Heart left ventricle (tissue), 11 donors: ENCODE data around the gene MT1H. TPM values are rescaled to one million over a fixed set of nuclear protein-coding genes. Genes with fewer than 3 reads are reported as not detected.

Experiments
- polyA plus RNA-seq, 2 donors: library from polyadenylated mRNA; stranded (reverse); fragments of 200-250 nt; gene quantifications; one replicate each; pipeline ENCODE4 v1.2.3, GENCODE V29; 2013
- total RNA-seq, 9 donors: library from RNA; depleted of rRNA in 2 of 9; stranded (reverse); fragments of >200 nt in 2 of 9; fragmentation: NEBNext Ultra II Directional in 3 of 9; extraction: Animal tissue kit (Norgen Biotek cat#: 25700) in 3 of 9; gene quantifications; one replicate each; pipeline versions ENCODE4 v1.1.0 to v1.2.4, GENCODE V29; 2016 to 2023
- donor health status: ischemic (EF 13 %, LVEDD 7.1; RV severe dilation, severe dysfunction).
- donor health status: healthy with polysubstance abuse.
- donor health status: DM: no; HTN: yes; CAD: no.
- donor health status: DM: no; HTN: no; CAD: no.
- donor health status: ischemic (EF 25% LVEDD 5.7; RV mildly dilated, moderate dysfunction).
- donor health status: healthy.
- donor health status: DM: yes; HTN: yes; CAD: no.
- donor health status: PGD.
- donor health status: nonischemic (EF 23%, LVEDD 6.1; RV moderate dilation, normal function).

MT1H gene
- total and polyA plus RNA-seq, 11 donors: 2.2 to 3.1 TPM; not detected in 9

Other genes starting within 250 kb of the MT1H start
- 100 to 1,000 TPM in 2 of 9 donors, 10 to 100 TPM in 7; 57.1 to 146 (median 84.8) TPM for gene AMFR, start 244.3 kb upstream of the MT1H start, total RNA-seq
- gene AMFR, start 244.3 kb upstream of the MT1H start, polyA plus RNA-seq: 10 to 100 TPM; 26.4 to 97.4 TPM
- 10 to 100 TPM; 35.2 to 74.3 (median 65.9) TPM for gene NUDT21, start 218.5 kb upstream of the MT1H start, total RNA-seq
- 10 to 100 TPM; 10.9 to 53.8 TPM for gene NUDT21, start 218.5 kb upstream of the MT1H start, polyA plus RNA-seq
- 10 to 100 TPM; 20.8 to 39.1 (median 31.9) TPM for gene OGFOD1, start 218.3 kb upstream of the MT1H start, total RNA-seq
- 10 to 100 TPM; 11.4 to 37.6 TPM for gene OGFOD1, start 218.3 kb upstream of the MT1H start, polyA plus RNA-seq
- 10 to 100 TPM; 31.2 to 76.2 (median 49.4) TPM for gene BBS2, start 149.8 kb upstream of the MT1H start, total RNA-seq
- gene BBS2, start 149.8 kb upstream of the MT1H start, polyA plus RNA-seq: 10 to 100 TPM; 12.2 to 24.6 TPM
- gene MT4, start 104.7 kb upstream of the MT1H start, total RNA-seq: not detected
- gene MT4, start 104.7 kb upstream of the MT1H start, polyA plus RNA-seq: not detected
- gene MT3, start 80.3 kb upstream of the MT1H start, total RNA-seq: 1 to 10 TPM in 8 of 9 donors, not detected in 1; 1.3 to 6.9 (median 3.7) TPM
- gene MT3, start 80.3 kb upstream of the MT1H start, polyA plus RNA-seq: 10 to 100 TPM in 1 of 2 donors, 1 to 10 TPM in 1; 2.3 to 20.0 TPM
- 100 to 1,000 TPM in 6 of 9 donors, 10 to 100 TPM in 3; 44.3 to 318 (median 125) TPM for gene MT2A, start 61.2 kb upstream of the MT1H start, total RNA-seq
- 100 to 1,000 TPM; 105 to 299 TPM for gene MT2A, start 61.2 kb upstream of the MT1H start, polyA plus RNA-seq
- gene MT1E, start 44.0 kb upstream of the MT1H start, total RNA-seq: 100 to 1,000 TPM in 5 of 9 donors, 10 to 100 TPM in 4; 64.8 to 192 (median 103) TPM
- gene MT1E, start 44.0 kb upstream of the MT1H start, polyA plus RNA-seq: 100 to 1,000 TPM in 1 of 2 donors, 10 to 100 TPM in 1; 33.3 to 172 TPM
- gene MT1M, start 37.2 kb upstream of the MT1H start, total RNA-seq: 10 to 100 TPM in 1 of 9 donors, 1 to 10 TPM in 6, under 1 TPM in 2; 0.61 to 16.2 (median 2.2) TPM
- gene MT1M, start 37.2 kb upstream of the MT1H start, polyA plus RNA-seq: 10 to 100 TPM in 1 of 2 donors, 1 to 10 TPM in 1; 7.4 to 11.2 TPM
- 10 to 100 TPM in 2 of 9 donors, 1 to 10 TPM in 6, under 1 TPM in 1; 0.92 to 30.1 (median 3.3) TPM for gene MT1A, start 31.1 kb upstream of the MT1H start, total RNA-seq
- 10 to 100 TPM in 1 of 2 donors, 1 to 10 TPM in 1; 8.4 to 43.3 TPM for gene MT1A, start 31.1 kb upstream of the MT1H start, polyA plus RNA-seq
- gene MT1B, start 17.9 kb upstream of the MT1H start, total RNA-seq: not detected
- gene MT1B, start 17.9 kb upstream of the MT1H start, polyA plus RNA-seq: not detected
- 1 to 10 TPM in 7 of 9 donors, not detected in 2; 1.3 to 8.1 (median 3.3) TPM for gene MT1F, start 11.9 kb upstream of the MT1H start, total RNA-seq
- gene MT1F, start 11.9 kb upstream of the MT1H start, polyA plus RNA-seq: 1 to 10 TPM; 1.3 to 1.4 TPM
- 10 to 100 TPM in 1 of 9 donors, 1 to 10 TPM in 2, not detected in 6; 1.4 to 19.1 (median 6.0) TPM for gene MT1G, start 1.7 kb upstream of the MT1H start, total RNA-seq
- gene MT1G, start 1.7 kb upstream of the MT1H start, polyA plus RNA-seq: 1 to 10 TPM in 1 of 2 donors, not detected in 1; 7.2 TPM
- gene MT1X, start 12.7 kb downstream of the MT1H start, total RNA-seq: 100 to 1,000 TPM in 4 of 9 donors, 10 to 100 TPM in 5; 20.6 to 918 (median 77.7) TPM
- 100 to 1,000 TPM; 144 to 145 TPM for gene MT1X, start 12.7 kb downstream of the MT1H start, polyA plus RNA-seq
- gene NUP93, start 60.3 kb downstream of the MT1H start, total RNA-seq: 10 to 100 TPM; 21.8 to 49.0 (median 27.8) TPM
- gene NUP93, start 60.3 kb downstream of the MT1H start, polyA plus RNA-seq: 10 to 100 TPM; 23.7 to 28.5 TPM
- gene SLC12A3, start 195.4 kb downstream of the MT1H start, total RNA-seq: under 1 TPM in 1 of 9 donors, not detected in 8; 0.08 TPM
- not detected for gene SLC12A3, start 195.4 kb downstream of the MT1H start, polyA plus RNA-seq